ENCODE data around the gene DLL3. TPM values are rescaled to one million over a fixed set of nuclear protein-coding genes. Genes with fewer than 3 reads are reported as not detected.

DLL3 gene
- total and polyA plus RNA-seq, 9 of the 15 experiments (the other 6 are each of a cell fraction or from before 2014, with no cell fraction given), result 0.80 to 6.3 (median 1.2) TPM

DNA sequence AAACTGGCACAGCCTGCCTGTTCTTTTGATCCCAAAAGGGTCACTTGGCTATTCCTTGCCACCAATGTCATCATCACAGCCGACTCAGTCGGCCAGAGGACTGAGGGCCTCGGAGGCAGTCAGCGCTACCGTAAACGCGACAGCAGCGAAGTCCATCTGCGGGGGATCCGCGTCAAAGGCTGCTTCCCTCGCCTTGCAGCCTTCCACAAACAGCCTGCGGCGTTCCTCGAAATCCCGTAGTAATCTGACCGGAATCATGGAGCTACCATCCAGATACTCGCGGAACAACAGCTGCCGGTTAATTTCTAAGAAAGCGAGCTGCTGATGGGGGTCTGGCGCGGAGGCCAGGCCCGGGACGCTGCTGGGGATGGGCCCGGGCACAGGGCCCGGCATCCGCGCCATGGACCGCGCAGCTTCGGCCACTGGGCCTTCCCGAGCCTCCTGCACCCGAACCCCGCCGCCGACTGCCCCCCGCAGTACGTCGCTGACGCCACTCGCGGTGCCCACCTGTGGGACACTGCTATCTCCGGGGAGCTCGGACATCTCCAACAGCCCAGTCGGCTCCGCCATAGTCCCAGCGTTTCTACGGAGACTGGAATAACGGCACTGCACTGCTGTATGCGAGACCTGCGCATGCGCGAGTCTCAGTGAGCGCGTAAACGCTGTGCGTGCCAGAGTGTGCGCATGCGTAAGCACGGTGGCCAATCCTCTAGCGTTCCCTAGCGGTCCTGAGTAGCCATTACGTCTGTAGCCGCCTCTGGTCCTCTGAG is 33.7 kb downstream of the DLL3 start, which contains the start of gene EID2B (continued):
- no peak for TF ChIP-seq TFE3 (CRISPR knock-in tag; IDR thresholded peaks at IDR 0.05)
- peak; percentile 50 for TF ChIP-seq TAF1 (IDR thresholded peaks at IDR 0.05; ENCODE audit: control insufficient read depth, extremely low read depth, insufficient read depth, low read length, severe bottlenecking)
- no peak for TF ChIP-seq EZH2 (IDR thresholded peaks at IDR 0.05; ENCODE audit: borderline replicate concordance, low read depth, low read length)
- TF ChIP-seq CXXC5 (CRISPR knock-in tag; IDR thresholded peaks at IDR 0.05), result peak; percentile 64
- TF ChIP-seq ARHGAP35 (IDR thresholded peaks at IDR 0.05; ENCODE audit: partially characterized antibody), result no peak
- TF ChIP-seq PML (IDR thresholded peaks at IDR 0.05; ENCODE audit: low read length), result peak; percentile 65; the same call in 1 of the 2 replicates
- no peak for TF ChIP-seq HSF4 (CRISPR knock-in tag; IDR thresholded peaks at IDR 0.05; ENCODE audit: borderline replicate concordance)
- no peak for TF ChIP-seq ILK (tag; IDR thresholded peaks at IDR 0.05; ENCODE audit: borderline replicate concordance, low read depth)
- TF ChIP-seq NCOA2 (IDR thresholded peaks at IDR 0.05; ENCODE audit: partially characterized antibody in 2 of 2), result no peak
- TF ChIP-seq ZBTB17 (CRISPR knock-in tag; IDR thresholded peaks at IDR 0.05), result 0 out of 2 replicates have a peak, but pooled peaks have one; percentile 28
- no peak for TF ChIP-seq ZNF3 (CRISPR knock-in tag; IDR thresholded peaks at IDR 0.05)
- peak; percentile 66; the same call in 1 of the 2 replicates for TF ChIP-seq ZNF511 (CRISPR knock-in tag; IDR thresholded peaks at IDR 0.05)
- TF ChIP-seq EWSR1 (IDR thresholded peaks at IDR 0.05; ENCODE audit: borderline replicate concordance, low read depth, partially characterized antibody), result no peak
- TF ChIP-seq EHMT2 (IDR thresholded peaks at IDR 0.05), result no peak
- TF ChIP-seq CC2D1A (IDR thresholded peaks at IDR 0.05), result peak; percentile 81
- TF ChIP-seq ARID3B (CRISPR knock-in tag; IDR thresholded peaks at IDR 0.05; ENCODE audit: borderline replicate concordance), result no peak
- TF ChIP-seq, protein P1, sequence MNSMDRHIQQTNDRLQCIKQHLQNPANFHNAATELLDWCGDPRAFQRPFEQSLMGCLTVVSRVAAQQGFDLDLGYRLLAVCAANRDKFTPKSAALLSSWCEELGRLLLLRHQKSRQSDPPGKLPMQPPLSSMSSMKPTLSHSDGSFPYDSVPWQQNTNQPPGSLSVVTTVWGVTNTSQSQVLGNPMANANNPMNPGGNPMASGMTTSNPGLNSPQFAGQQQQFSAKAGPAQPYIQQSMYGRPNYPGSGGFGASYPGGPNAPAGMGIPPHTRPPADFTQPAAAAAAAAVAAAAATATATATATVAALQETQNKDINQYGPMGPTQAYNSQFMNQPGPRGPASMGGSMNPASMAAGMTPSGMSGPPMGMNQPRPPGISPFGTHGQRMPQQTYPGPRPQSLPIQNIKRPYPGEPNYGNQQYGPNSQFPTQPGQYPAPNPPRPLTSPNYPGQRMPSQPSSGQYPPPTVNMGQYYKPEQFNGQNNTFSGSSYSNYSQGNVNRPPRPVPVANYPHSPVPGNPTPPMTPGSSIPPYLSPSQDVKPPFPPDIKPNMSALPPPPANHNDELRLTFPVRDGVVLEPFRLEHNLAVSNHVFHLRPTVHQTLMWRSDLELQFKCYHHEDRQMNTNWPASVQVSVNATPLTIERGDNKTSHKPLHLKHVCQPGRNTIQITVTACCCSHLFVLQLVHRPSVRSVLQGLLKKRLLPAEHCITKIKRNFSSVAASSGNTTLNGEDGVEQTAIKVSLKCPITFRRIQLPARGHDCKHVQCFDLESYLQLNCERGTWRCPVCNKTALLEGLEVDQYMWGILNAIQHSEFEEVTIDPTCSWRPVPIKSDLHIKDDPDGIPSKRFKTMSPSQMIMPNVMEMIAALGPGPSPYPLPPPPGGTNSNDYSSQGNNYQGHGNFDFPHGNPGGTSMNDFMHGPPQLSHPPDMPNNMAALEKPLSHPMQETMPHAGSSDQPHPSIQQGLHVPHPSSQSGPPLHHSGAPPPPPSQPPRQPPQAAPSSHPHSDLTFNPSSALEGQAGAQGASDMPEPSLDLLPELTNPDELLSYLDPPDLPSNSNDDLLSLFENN (IDR thresholded peaks at IDR 0.05; ENCODE audit: low read depth in 2 of 2, low read length in 2 of 2), result no peak
- peak; percentile 61 to 62; a peak in 3 of 4 replicates for TF ChIP-seq MAZ (CRISPR knock-in tag; conservative IDR thresholded peaks at IDR 0.05 in 1 of 2, IDR thresholded peaks at IDR 0.05 in 1 of 2)
- peak; percentile 56; the same call in 1 of the 2 replicates for TF ChIP-seq KLF16 (IDR thresholded peaks at IDR 0.05)

Measured in K562 (cell line).